ENCODE measurements around the gene ABI2.

GRCh38 chr2:203461746-203462145, 133.6 kb downstream of the ABI2 start:
- TF ChIP-seq CTCF (conservative IDR thresholded peaks at IDR 0.05; ENCODE audit: low read depth, low read length), result no peak
- TF ChIP-seq EZH2 (IDR thresholded peaks at IDR 0.05; ENCODE audit: low read length, unreplicated experiment), result no peak
- TF ChIP-seq EZH2phosphoT487 (IDR thresholded peaks at IDR 0.05; ENCODE audit: borderline replicate concordance, low read length), result no peak

Measured in PC-3 (cell line).